GM23338 (cell line): Measurements from ENCODE around the gene ANXA6. TPM values are rescaled to one million over a fixed set of nuclear protein-coding genes. Genes with fewer than 3 reads are reported as not detected.

ENCODE experiments used
- ATAC-seq: fragments of 200-7000 bp; cut with Tn5 transposase; 3 replicates; pipeline ENCODE4 v1.9.1; 2020
- DNase-seq: peaks from one replicate; pipeline ENCODE4 v3.0.0-alpha.2; 2015; ENCODE audit warnings: low spot score
- H2AFZ ChIP-seq: fragments of 200-600 bp; sonication (generic); 2 replicates; pipeline ENCODE4 v1.8.0; 2016; ENCODE audit warnings: antibody characterized with exemption, mild to moderate bottlenecking, moderate library complexity
- H3F3A ChIP-seq: fragments of 200-600 bp; sonication (generic); replicated peaks from 2 replicates; pipeline ENCODE4 v1.8.0; 2017; ENCODE audit warnings: antibody characterized with exemption, mixed run types, low read depth
- H3K27ac ChIP-seq: fragments of 200-600 bp; sonication (generic); 2 replicates; pipeline ENCODE4 v1.6.1; 2016; ENCODE audit warnings: low read depth
- H3K27me3 ChIP-seq: fragments of 200-600 bp; sonication (generic); 2 replicates; pipeline ENCODE4 v1.8.0; 2016; ENCODE audit warnings: mild to moderate bottlenecking, mixed run types, moderate library complexity; ENCODE audit not compliant: insufficient read depth
- H3K36me3 ChIP-seq: fragments of 200-600 bp; sonication (generic); 2 replicates; pipeline ENCODE4 v1.8.0; 2016; ENCODE audit warnings: mild to moderate bottlenecking; ENCODE audit not compliant: insufficient read depth
- H3K4me1 ChIP-seq: fragments of 200-600 bp; sonication (generic); 2 replicates; pipeline ENCODE4 v1.8.0; 2016; ENCODE audit warnings: mild to moderate bottlenecking, moderate library complexity; ENCODE audit not compliant: insufficient read depth
- H3K4me2 ChIP-seq: fragments of 200-600 bp; sonication (generic); 2 replicates; pipeline ENCODE4 v1.7.1; 2017; ENCODE audit warnings: mixed run types
- H3K4me3 ChIP-seq: fragments of 200-600 bp; sonication (generic); 2 replicates; pipeline ENCODE4 v1.6.1; 2016; ENCODE audit warnings: mixed run types
- H3K79me2 ChIP-seq: fragments of 200-600 bp; sonication (generic); replicated peaks from 2 replicates; pipeline ENCODE4 v1.8.0; 2017; ENCODE audit warnings: mild to moderate bottlenecking; ENCODE audit not compliant: insufficient read depth
- H3K9me2 ChIP-seq: fragments of 200-600 bp; sonication (generic); 2 replicates; pipeline ENCODE4 v1.8.0; 2017; ENCODE audit not compliant: insufficient read depth
- H4K20me1 ChIP-seq: fragments of 200-600 bp; sonication (generic); replicated peaks from 2 replicates; pipeline ENCODE4 v1.8.0; 2017; ENCODE audit warnings: mild to moderate bottlenecking; ENCODE audit not compliant: insufficient read depth
- H3K27ac Mint-ChIP-seq: 2 replicates; pipeline ENCODE4 v1.8.0; 2020; ENCODE audit warnings: inconsistent platforms, mild to moderate bottlenecking, moderate library complexity, mixed read lengths
- H3K27me3 Mint-ChIP-seq: 3 replicates; pipeline ENCODE4 v1.8.0; 2022; ENCODE audit warnings: low read depth, mild to moderate bottlenecking, moderate library complexity, mixed read lengths, inconsistent platforms; ENCODE audit not compliant: insufficient read depth, poor library complexity
- H3K36me3 Mint-ChIP-seq: 3 replicates; pipeline ENCODE4 v1.8.0; 2021; ENCODE audit warnings: low read depth, mild to moderate bottlenecking, inconsistent platforms, moderate library complexity, mixed read lengths
- H3K4me1 Mint-ChIP-seq: 3 replicates; pipeline ENCODE4 v1.8.0; 2020; ENCODE audit warnings: mild to moderate bottlenecking, inconsistent platforms, mixed read lengths
- H3K4me3 Mint-ChIP-seq: 3 replicates; pipeline ENCODE4 v1.8.0; 2021; ENCODE audit warnings: moderate library complexity, mild to moderate bottlenecking, inconsistent platforms, mixed read lengths
- H3K9me3 Mint-ChIP-seq: 3 replicates; pipeline ENCODE4 v1.8.0; 2020; ENCODE audit warnings: moderate library complexity, mild to moderate bottlenecking, inconsistent platforms, mixed read lengths
- CTCF ChIP-seq, 2 experiments: fragments of 200-600 bp in 1 of 2; sonication (generic) in 1 of 2; conservative IDR thresholded peaks; 2 replicates each; pipeline versions ENCODE4 v1.5.1 to v1.6.1; 2016 to 2017; ENCODE audit warnings: antibody characterized with exemption in 2 of 2, low read depth in 2 of 2, mild to moderate bottlenecking in 2 of 2, moderate library complexity in 1 of 2
- EZH2 ChIP-seq: fragments of 200-600 bp; sonication (generic); IDR thresholded peaks from one replicate; pipeline ENCODE4 v1.8.0; 2017; ENCODE audit warnings: antibody characterized with exemption, mild to moderate bottlenecking, low read depth; ENCODE audit not compliant: unreplicated experiment
- JUNB ChIP-seq: IDR thresholded peaks from one replicate; pipeline ENCODE4 v1.6.1; 2016; ENCODE audit warnings: antibody characterized with exemption; ENCODE audit not compliant: unreplicated experiment
- NANOG ChIP-seq: IDR thresholded peaks from 2 replicates; pipeline ENCODE4 v1.6.1; 2016; ENCODE audit warnings: antibody characterized with exemption, borderline replicate concordance
- ZNF331 ChIP-seq: fragments of 250-450 bp; sonication (Bioruptor Pico); IDR thresholded peaks from 2 replicates; pipeline ENCODE4 v1.5.0; 2020; ENCODE audit warnings: low read depth, mild to moderate bottlenecking, moderate library complexity
- ZNF462 ChIP-seq: fragments of 250-450 bp; sonication (Bioruptor Pico); IDR thresholded peaks from 2 replicates; pipeline ENCODE4 v1.5.0; 2020; ENCODE audit warnings: mild to moderate bottlenecking, moderate library complexity
- polyA plus RNA-seq: library from polyadenylated mRNA; unstranded; fragments of >200 nt; fragmentation: Nextera tagmentation; extraction: Ambion mirVana; gene quantifications from 2 replicates; pipeline ENCODE4 v1.2.1, GENCODE V29; 2016
- total RNA-seq: library from RNA; depleted of rRNA; stranded (reverse); fragments of >200 nt; shearing (Covaris generic); gene quantifications from 2 replicates; pipeline ENCODE4 v1.2.3, GENCODE V29; 2014
- TF ChIP-seq, protein P1 (sequence below): IDR thresholded peaks from 2 replicates; pipeline ENCODE4 v1.6.1; 2016; ENCODE audit warnings: antibody characterized with exemption

ANXA6 gene
- total and polyA plus RNA-seq, 2 experiments from 2014 or later: 26.5 to 110 TPM

GRCh38 chr5:151077967-151078366 is 79.6 kb downstream of the ANXA6 start (continued):
- TF ChIP-seq ZNF462 (CRISPR knock-in tag) (no peak), ZNF331 (no peak), NANOG (no peak)

DNA sequence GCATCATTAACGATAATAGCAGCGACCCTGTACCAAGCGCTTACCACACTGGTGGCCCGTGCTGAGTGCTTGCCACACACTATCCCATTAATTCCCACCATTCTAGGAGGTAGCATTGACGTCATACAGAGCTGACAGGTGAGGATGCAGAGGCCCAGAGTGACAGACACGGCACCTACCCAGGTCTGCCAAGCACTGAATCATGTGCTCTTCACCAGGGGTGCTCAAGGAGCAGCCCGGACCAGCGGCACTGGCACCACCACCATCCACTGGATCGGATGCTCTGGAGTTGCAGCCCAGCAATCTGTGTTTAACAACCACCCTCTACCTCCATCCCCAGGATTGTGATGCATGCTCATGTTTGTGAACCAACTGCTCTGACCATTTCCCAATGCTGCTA is 80.2 kb downstream of the ANXA6 start:
- peaks cover 27% of the 10 kb centered on the region for H3K79me2 ChIP-seq
- H3K4me3 Mint-ChIP-seq: no peak overlapping the region
- TF ChIP-seq ZNF462 (CRISPR knock-in tag) (no peak), JUNB (no peak), CTCF (conservative IDR thresholded peaks at IDR 0.05; ENCODE audit: low read depth in 2 of 2) (no peak), ZNF331 (no peak), EZH2 (no peak)
- TF ChIP-seq, protein P1, sequence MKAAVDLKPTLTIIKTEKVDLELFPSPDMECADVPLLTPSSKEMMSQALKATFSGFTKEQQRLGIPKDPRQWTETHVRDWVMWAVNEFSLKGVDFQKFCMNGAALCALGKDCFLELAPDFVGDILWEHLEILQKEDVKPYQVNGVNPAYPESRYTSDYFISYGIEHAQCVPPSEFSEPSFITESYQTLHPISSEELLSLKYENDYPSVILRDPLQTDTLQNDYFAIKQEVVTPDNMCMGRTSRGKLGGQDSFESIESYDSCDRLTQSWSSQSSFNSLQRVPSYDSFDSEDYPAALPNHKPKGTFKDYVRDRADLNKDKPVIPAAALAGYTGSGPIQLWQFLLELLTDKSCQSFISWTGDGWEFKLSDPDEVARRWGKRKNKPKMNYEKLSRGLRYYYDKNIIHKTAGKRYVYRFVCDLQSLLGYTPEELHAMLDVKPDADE: no peak

More for the DNA sequence above, 80.2 kb downstream of the ANXA6 start:
- Mint-ChIP-seq H3K9me3 (no peaks in the 10 kb centered on the region), H3K36me3 (no peaks in the 10 kb centered on the region), H3K27me3 (peaks cover 9% of the 10 kb centered on the region), H3K27ac (no peak overlapping the region), H3K4me1 (peaks cover 15% of the 10 kb centered on the region)
- H3K9me2 ChIP-seq: no peaks in the 10 kb centered on the region
- 0 out of 2 replicates have a peak, but pooled peaks cover 3% of the 10 kb centered on the region for H3K27me3 ChIP-seq
- peaks cover 17% of the 10 kb centered on the region for H3K4me1 ChIP-seq
- ATAC-seq (no peak), DNase-seq (no peak)
- H3K27ac ChIP-seq: no peak overlapping the region
- H3K4me2 ChIP-seq: no peak overlapping the region
- no peak overlapping the region for H3K4me3 ChIP-seq
- no peaks in the 10 kb centered on the region for H3K36me3 ChIP-seq
- H2AFZ ChIP-seq: no peak overlapping the region
- H4K20me1 ChIP-seq: peaks cover 18% of the 10 kb centered on the region
- peaks cover 3% of the 10 kb centered on the region; the same call in 1 of the 2 replicates for H3F3A ChIP-seq
